Keratinocyte (primary cell): ENCODE data around the gene CAP2. TPM values are rescaled to one million over a fixed set of nuclear protein-coding genes. Genes with fewer than 3 reads are reported as not detected.

ENCODE experiments used
- DNase-seq: peaks from one replicate; pipeline ENCODE4 v3.0.0-alpha.2; 2011; ENCODE audit warnings: low read depth, missing footprints, low spot score
- FAIRE-seq: peaks from 2 replicates; lab custom pipeline; 2011; peaks lifted over from hg19 to GRCh38; lab: Jason Lieb, UNC
- H2AFZ ChIP-seq: 2 replicates; pipeline ENCODE4 v1.6.0; 2012; ENCODE audit warnings: low read length, control low read depth, inconsistent platforms; ENCODE audit not compliant: control insufficient read depth
- H3K27ac ChIP-seq: 2 replicates; pipeline ENCODE4 v1.5.1; 2011; ENCODE audit warnings: low read length; ENCODE audit not compliant: control insufficient read depth, insufficient read depth
- H3K27me3 ChIP-seq: 3 replicates; pipeline ENCODE4 v1.6.0; 2011; ENCODE audit warnings: low read length; ENCODE audit not compliant: control insufficient read depth, insufficient read depth; ENCODE audit errors: extremely low read depth
- H3K36me3 ChIP-seq, 2 experiments: 2 replicates in 1 of 2; 3 replicates in 1 of 2; pipeline ENCODE4 v1.5.1; 2011; ENCODE audit warnings: low read length in 2 of 2, mild to moderate bottlenecking in 1 of 2; ENCODE audit not compliant: control insufficient read depth in 2 of 2, insufficient read depth in 2 of 2; ENCODE audit errors: extremely low read depth in 1 of 2
- H3K4me1 ChIP-seq: 3 replicates; pipeline ENCODE4 v1.5.1; 2011; ENCODE audit warnings: low read length; ENCODE audit not compliant: control insufficient read depth, insufficient read depth; ENCODE audit errors: extremely low read depth
- H3K4me2 ChIP-seq: 3 replicates; pipeline ENCODE4 v1.6.0; 2011; ENCODE audit warnings: low read depth, low read length; ENCODE audit not compliant: control insufficient read depth, insufficient read depth; ENCODE audit errors: extremely low read depth
- H3K4me3 ChIP-seq, 3 experiments: fragments of 200-600 bp in 1 of 3; sonication (generic) in 1 of 3; 2 replicates in 2 of 3; 3 replicates in 1 of 3; pipeline ENCODE4 v1.5.1; 2011 to 2016; ENCODE audit warnings: low read length in 3 of 3, mild to moderate bottlenecking in 3 of 3, control low read depth in 2 of 3, inconsistent platforms in 1 of 3, low read depth in 1 of 3, mixed read lengths in 1 of 3, mixed run types in 1 of 3, moderate library complexity in 1 of 3; ENCODE audit not compliant: control insufficient read depth in 2 of 3, insufficient read depth in 2 of 3; ENCODE audit errors: extremely low read depth in 1 of 3
- H3K79me2 ChIP-seq: 2 replicates; pipeline ENCODE4 v1.6.0; 2012; ENCODE audit warnings: low read length; ENCODE audit not compliant: control insufficient read depth, insufficient read depth
- H3K9ac ChIP-seq: 3 replicates; pipeline ENCODE4 v1.6.0; 2011; ENCODE audit warnings: low read length; ENCODE audit not compliant: control insufficient read depth, insufficient read depth; ENCODE audit errors: extremely low read depth
- H3K9me1 ChIP-seq: 3 replicates; pipeline ENCODE4 v1.6.0; 2011; ENCODE audit warnings: low read length; ENCODE audit not compliant: control insufficient read depth, insufficient read depth; ENCODE audit errors: extremely low read depth
- H3K9me3 ChIP-seq: 2 replicates; pipeline ENCODE4 v1.5.1; 2012; ENCODE audit warnings: low read depth, low read length; ENCODE audit not compliant: control insufficient read depth
- H4K20me1 ChIP-seq: 3 replicates; pipeline ENCODE4 v1.6.0; 2011; ENCODE audit warnings: low read length; ENCODE audit not compliant: control insufficient read depth, insufficient read depth; ENCODE audit errors: extremely low read depth
- CTCF ChIP-seq, 3 experiments: IDR thresholded peaks in 1 of 3; conservative IDR thresholded peaks in 1 of 3; optimal IDR thresholded peaks in 1 of 3; 2 replicates in 2 of 3; 3 replicates in 1 of 3; pipeline versions ENCODE3 to v1.5.1; 2011; ENCODE audit warnings: low read length in 3 of 3, mild to moderate bottlenecking in 3 of 3, moderate library complexity in 2 of 3, control low read depth in 1 of 3, inconsistent platforms in 1 of 3; ENCODE audit not compliant: insufficient read depth in 2 of 3; ENCODE audit errors: extremely low read depth in 1 of 3
- EZH2 ChIP-seq: IDR thresholded peaks from one replicate; pipeline ENCODE4 v1.6.1; 2012; ENCODE audit warnings: inconsistent platforms, mild to moderate bottlenecking, low read length, moderate library complexity
- dilution Hi-C: fragments of 300-500 bp; cut with MboI; formaldehyde crosslinking; loops from one replicate; pipeline ENCODE4 v1.7.0; 2020; ENCODE audit warnings: low sequenced_read_pairs; ENCODE audit not compliant: extremely low pct_ligation_motif_present
- polyA plus RNA-seq, 5 experiments: library from polyadenylated mRNA; depleted of rRNA in 3 of 5; stranded (reverse) in 3 of 5; stranded (forward) in 1 of 5; unstranded in 1 of 5; fragments of >200 nt; gene quantifications; 1 replicate in 1 of 5; 2 replicates in 3 of 5; 3 replicates in 1 of 5; pipeline versions ENCODE4 v1.2.1 to v1.2.3, GENCODE V29; 2011 to 2012; ENCODE audit warnings: missing spikeins in 2 of 5, low read depth in 1 of 5, low replicate concordance in 1 of 5
- small RNA-seq, 3 experiments: library from RNA; depleted of rRNA; stranded (forward); fragments of <200 nt; gene quantifications; one replicate each; pipeline ENCODE3, GENCODE V24; 2012; ENCODE audit warnings: low read depth in 3 of 3, low replicate concordance in 1 of 3; ENCODE audit not compliant: insufficient read length in 3 of 3

Gene CAP2
- polyA plus RNA-seq, 1 donor (not counting 4 experiments of a cell fraction or from before 2014, with no cell fraction given), result 12.1 TPM

- Histone ChIP-seq H4K20me1 (no peaks in the 10 kb centered on the region), H3K36me3 (no peaks in the 10 kb centered on the region), H3K9me1 (no peaks in the 10 kb centered on the region), H3K4me2 (no peak overlapping the region), H3K27me3 (no peaks in the 10 kb centered on the region), H3K79me2 (no peaks in the 10 kb centered on the region), H3K4me3 (no peak overlapping the region), H2AFZ (no peak overlapping the region), H3K27ac (no peak overlapping the region), H3K9me3 (no peaks in the 10 kb centered on the region), H3K4me1 (peaks cover 3% of the 10 kb centered on the region), H3K9ac (no peak overlapping the region)
- DNase-seq, result no peak
- dilution Hi-C loops, result no loop called here
- TF ChIP-seq CTCF (optimal IDR thresholded peaks at IDR 0.05 in 1 of 3, IDR thresholded peaks at IDR 0.05 in 1 of 3, conservative IDR thresholded peaks at IDR 0.05 in 1 of 3; ENCODE audit: extremely low read depth in 1 of 3, insufficient read depth in 2 of 3, low read length in 3 of 3) (no peak), EZH2 (no peak)
- FAIRE-seq, result no peak
Measured at GRCh38 chr6:17602888-17603287, 209.5 kb downstream of the CAP2 start.

DNA sequence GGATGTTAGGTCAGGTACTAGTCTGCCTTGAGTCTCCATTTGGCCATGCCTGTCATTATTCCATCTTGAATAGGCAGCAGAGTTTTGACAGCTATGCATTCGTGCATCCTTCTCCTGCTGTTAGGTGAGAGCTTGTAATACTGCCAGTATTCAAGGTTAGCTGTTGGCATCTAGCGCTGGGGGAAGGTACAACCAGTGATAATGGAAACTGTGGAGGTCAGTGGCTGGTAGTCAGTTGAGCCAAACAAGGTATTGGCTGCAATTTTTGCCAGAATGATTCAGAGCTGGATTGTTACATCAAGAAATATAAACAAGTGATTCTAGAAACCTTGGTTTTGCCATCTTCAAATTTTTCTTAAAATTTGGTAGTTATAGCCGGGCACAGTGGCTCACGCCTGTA lies 213.2 kb downstream of the CAP2 start:
- FAIRE-seq (no peak), DNase-seq (no peak)
- no peaks in the 10 kb centered on the region for H3K36me3 ChIP-seq
- H3K4me3 ChIP-seq, result no peak overlapping the region
- H3K27ac ChIP-seq, result no peak overlapping the region
- no peak overlapping the region for H2AFZ ChIP-seq
- H3K4me1 ChIP-seq, result peaks cover 3% of the 10 kb centered on the region
- no peaks in the 10 kb centered on the region for H4K20me1 ChIP-seq
- TF ChIP-seq EZH2 (no peak), CTCF (optimal IDR thresholded peaks at IDR 0.05 in 1 of 3, IDR thresholded peaks at IDR 0.05 in 1 of 3, conservative IDR thresholded peaks at IDR 0.05 in 1 of 3; ENCODE audit: extremely low read depth in 1 of 3, insufficient read depth in 2 of 3, low read length in 3 of 3) (no peak)
- H3K9me3 ChIP-seq, result no peaks in the 10 kb centered on the region
- H3K79me2 ChIP-seq, result no peaks in the 10 kb centered on the region
- H3K27me3 ChIP-seq, result no peaks in the 10 kb centered on the region
- dilution Hi-C loops, result no loop called here
- H3K9ac ChIP-seq, result no peak overlapping the region
- H3K9me1 ChIP-seq, result no peaks in the 10 kb centered on the region
- H3K4me2 ChIP-seq, result no peak overlapping the region

Small RNA genes within 50 kb of the gene (small RNA-seq; reads per million reads assigned to genes)
- gene SUMO2P13, result 0 reads per million in 3 experiments

Other genes starting within 250 kb of the CAP2 start
- gene RBM24, start 112.2 kb upstream of the CAP2 start, polyA plus RNA-seq, result 1.3 to 1.9 TPM (median 1.3 TPM) in 3 replicates
- 4.2 to 9.1 TPM (median 8.4 TPM) in 3 replicates for gene FAM8A1, start 206.7 kb downstream of the CAP2 start, polyA plus RNA-seq